Upper lobe of left lung (tissue), 4 donors: ENCODE data around the gene OSCAR.

Experiments used
- CTCF ChIP-seq, 6 experiments: fragments of 450-650 bp in 4 of 6; fragments of 200-600 bp in 2 of 6; sonication (generic) in 2 of 6; IDR thresholded peaks; one replicate each; pipeline ENCODE4 v1.5.1; 2016 to 2019; ENCODE audit warnings: antibody characterized with exemption in 6 of 6
- POLR2A ChIP-seq, 4 donors: fragments of 450-650 bp; IDR thresholded peaks; one replicate each; pipeline ENCODE4 v1.5.1; 2016 to 2017; ENCODE audit warnings: antibody characterized with exemption in 4 of 4, mild to moderate bottlenecking in 2 of 4

GRCh38 chr19:54129617-54129996, 29.0 kb upstream of the OSCAR start:
- TF ChIP-seq CTCF (IDR thresholded peaks at IDR 0.05) (no peak), POLR2A (IDR thresholded peaks at IDR 0.05) (no peak)
